Fibroblast of skin of right quadriceps (primary cell): ENCODE results near the gene SLC12A3.
A peak's percentile ranks its signal among the peaks of the same experiment; 100 is the strongest.

Experiments
- DNase-seq: peaks from one replicate; pipeline ENCODE4 v3.0.0-alpha.2; 2013

SLC12A3 gene

GRCh38 chr16:56946767-56947603, 82.0 kb downstream of the SLC12A3 start:
- no peak for DNase-seq

DNA sequence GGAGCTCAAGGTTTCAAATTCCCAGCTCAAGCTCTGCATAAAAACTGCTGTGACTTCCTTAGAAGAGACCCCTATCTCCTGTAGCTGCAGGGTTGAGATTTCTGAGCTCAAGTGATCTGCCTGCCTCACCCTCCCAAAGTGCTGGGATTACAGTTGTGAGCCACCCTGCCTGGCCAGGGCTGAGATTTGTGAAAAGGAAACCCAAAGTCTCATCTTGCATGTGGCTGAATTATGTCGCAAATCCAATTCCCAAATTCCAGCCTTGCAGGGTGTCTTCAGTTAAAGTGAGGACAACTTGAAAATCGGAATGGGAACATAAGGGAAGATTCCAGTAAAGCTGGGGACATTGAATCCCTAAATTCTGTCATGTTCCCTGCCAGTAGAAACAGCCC, 82.6 kb downstream of the SLC12A3 start:
- no peak for DNase-seq

DNA sequence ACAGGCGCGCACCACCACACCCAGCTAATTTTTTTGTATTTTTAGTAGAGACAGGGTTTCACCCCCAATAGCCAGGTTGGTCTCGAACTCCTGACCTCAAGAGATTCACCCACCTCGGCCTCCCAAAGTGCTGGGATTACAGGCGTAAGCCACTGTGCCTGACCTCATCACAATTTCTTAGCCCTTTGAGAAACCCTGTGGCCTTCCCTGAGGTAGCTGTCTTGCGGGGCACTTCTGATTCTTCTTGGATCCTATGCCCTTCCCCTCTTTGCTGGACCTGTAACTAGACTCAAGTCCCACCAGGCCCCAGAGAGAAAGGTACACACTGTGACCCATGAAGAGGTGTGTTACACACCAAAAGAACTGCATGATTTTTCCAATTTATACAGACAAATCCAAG, 83.2 kb downstream of the SLC12A3 start:
- DNase-seq: no peak

GRCh38 chr16:56950051-56950450, 85.0 kb downstream of the SLC12A3 start:
- no peak for DNase-seq

- DNase-seq: no peak
These were observed 85.4 kb downstream of the SLC12A3 start for GRCh38 chr16:56950455-56950854.

DNA sequence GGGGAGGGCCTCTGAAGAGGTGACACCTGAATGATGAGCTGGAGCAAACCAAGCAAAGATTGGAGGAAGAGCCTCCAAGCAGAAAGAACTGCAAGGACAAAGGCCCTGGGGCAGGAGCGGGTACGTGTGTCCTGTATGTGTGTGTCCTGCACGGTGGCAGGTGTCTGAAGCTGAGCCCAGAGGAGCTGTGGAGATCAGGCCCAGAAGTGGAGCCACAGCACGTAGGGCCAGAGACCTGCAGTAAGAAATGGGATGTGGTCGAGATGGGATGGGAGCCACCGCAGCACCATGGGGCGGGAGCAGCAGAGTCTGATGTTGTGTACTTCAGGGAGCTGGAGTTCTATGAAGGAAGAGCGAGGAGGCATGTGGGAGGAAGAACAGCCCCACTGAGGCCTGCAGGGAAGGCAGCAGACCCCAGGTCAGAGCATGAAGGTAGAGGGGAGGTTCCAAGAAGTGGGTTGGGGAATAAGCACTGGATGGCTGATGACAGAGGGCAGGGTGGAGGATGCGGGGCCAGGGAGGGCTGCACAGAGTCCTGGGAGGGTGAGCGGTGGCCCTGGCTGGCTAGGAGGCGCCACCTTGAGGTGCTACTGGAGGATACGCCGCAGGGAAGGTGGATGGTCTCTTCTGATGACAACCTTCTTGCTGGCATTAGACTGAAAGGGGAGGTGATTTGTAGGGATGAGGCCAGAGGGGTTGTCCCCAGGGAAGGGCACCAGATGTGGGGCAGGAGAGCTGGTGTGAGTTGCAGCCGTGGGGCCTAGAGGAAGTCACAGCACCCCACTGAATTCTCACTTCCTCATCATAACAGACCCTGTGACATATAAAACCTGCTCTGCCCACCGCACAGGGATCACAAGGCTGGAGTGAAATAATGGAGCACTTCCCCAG, 86.1 kb downstream of the SLC12A3 start:
- DNase-seq: no peak

DNA sequence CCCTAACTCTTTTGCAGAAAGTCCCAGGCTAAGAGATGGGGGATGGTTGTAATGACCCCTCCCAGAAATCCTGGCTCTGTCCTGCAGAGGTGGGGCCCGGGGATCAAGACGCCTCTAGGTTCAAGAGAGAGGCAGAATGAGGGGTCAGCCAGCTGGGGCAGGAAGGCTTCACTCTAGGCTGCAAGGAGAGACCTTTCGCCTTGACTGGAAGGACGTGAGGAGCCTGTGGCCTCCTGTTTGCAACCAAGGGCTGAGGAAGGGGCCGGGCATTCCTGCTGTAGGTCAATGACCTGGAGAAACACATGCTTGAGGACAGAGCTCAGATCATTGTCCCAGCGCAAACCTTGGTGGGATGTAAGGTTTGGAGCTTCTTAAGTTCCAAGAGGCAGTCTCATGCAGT, 88.0 kb downstream of the SLC12A3 start:
- DNase-seq: no peak

GRCh38 chr16:56956076-56956475, 91.1 kb downstream of the SLC12A3 start:
- no peak for DNase-seq

GRCh38 chr16:56956756-56957155, 91.7 kb downstream of the SLC12A3 start:
- DNase-seq: no peak

DNA sequence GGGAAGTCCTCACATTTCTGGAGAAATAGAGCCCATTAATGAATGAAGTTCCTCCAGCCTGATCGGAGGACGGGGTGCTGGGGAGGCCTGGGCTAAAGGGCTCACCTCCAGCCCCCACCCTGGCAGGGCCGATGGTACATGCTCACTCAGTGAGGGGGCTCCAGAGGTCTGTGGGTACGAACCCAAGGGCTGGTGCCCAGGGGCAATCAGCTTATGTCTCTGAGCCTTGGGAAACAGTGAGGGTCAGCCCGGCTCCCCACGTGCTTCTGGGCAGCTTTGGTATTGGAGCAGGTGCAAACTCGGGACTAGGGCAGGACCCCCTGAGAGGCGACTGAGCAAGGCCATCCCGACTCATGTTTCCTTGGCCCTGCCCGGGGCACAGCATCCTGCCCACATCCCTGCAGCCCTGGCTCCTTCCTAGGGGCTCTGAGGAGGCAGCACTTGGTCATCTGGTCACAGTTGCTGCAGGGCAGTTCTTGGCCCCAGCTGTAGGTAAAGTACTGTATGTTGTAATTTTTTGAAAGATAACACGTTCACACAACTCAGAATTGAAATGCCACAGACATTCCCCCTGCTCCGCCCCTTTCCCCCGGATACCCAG, 95.8 kb downstream of the SLC12A3 start:
- DNase-seq: no peak

DNA sequence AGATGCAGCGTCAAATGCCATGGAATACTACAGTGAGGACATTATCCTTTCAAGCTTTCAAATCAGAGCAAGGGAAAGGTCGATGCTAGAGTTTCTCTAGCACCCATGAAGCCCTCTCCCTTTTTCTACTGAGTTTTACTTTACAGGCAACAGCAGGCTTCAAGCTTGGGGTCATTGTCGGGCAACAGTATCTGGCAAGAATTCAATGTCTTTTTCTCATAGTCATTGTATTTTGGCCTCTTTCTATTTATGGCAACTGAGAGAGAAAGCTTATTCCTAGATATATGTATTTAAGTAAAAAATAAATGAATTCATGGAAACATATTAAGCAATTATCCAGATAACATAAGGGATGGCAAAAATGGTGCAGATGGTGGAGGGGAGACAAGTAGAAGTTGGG, 96.4 kb downstream of the SLC12A3 start:
- no peak for DNase-seq

DNA sequence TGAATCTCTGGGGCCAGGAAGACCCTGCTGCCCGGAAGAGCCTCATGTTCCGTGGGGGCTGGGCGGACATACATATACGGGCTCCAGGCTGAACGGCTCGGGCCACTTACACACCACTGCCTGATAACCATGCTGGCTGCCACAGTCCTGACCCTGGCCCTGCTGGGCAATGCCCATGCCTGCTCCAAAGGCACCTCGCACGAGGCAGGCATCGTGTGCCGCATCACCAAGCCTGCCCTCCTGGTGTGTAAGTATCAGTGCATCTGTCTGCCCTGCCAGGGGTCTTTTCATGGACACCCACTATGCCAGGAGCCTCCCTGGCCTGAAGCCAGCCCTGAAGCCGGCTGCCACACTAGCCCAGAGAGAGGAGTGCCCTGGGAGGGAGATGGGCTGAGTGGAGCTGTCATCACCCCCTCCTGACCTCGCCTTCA, 96.9 kb downstream of the SLC12A3 start, which contains the start of gene CETP:
CETP (plus strand) TSS at position 100 of the 431 bp plus-strand sequence; CDS start at position 130, 30 bp downstream.
- DNase-seq: no peak

- DNase-seq: peak; percentile 59
These were observed 99.5 kb downstream of the SLC12A3 start for GRCh38 chr16:56964243-56965148.
